Neural crest cell (in vitro differentiated cells): ENCODE measurements around the gene RAP1GAP2. TPM values are rescaled to one million over a fixed set of nuclear protein-coding genes. Genes with fewer than 3 reads are reported as not detected.

ENCODE experiments used
- DNase-seq: peaks from one replicate; pipeline ENCODE4 v3.0.0; 2021; ENCODE audit warnings: low read depth, mixed read lengths, low spot score
- H3K27ac Mint-ChIP-seq: one replicate; pipeline ENCODE4 v1.8.0; 2021; ENCODE audit warnings: mild to moderate bottlenecking, mixed read lengths; ENCODE audit not compliant: unreplicated experiment
- H3K27me3 Mint-ChIP-seq: 2 replicates; pipeline ENCODE4 v1.8.0; 2021; ENCODE audit warnings: low read depth, mild to moderate bottlenecking, mixed read lengths
- H3K36me3 Mint-ChIP-seq: 2 replicates; pipeline ENCODE4 v1.8.0; 2021; ENCODE audit warnings: low read depth, mild to moderate bottlenecking, mixed read lengths
- H3K4me1 Mint-ChIP-seq: 2 replicates; pipeline ENCODE4 v1.8.0; 2021; ENCODE audit warnings: mixed read lengths
- H3K4me3 Mint-ChIP-seq: one replicate; pipeline ENCODE4 v1.8.0; 2021; ENCODE audit warnings: mild to moderate bottlenecking, mixed read lengths
- H3K9me3 Mint-ChIP-seq: 2 replicates; pipeline ENCODE4 v1.8.0; 2021; ENCODE audit warnings: mixed read lengths
- total RNA-seq: library from RNA; stranded (reverse); gene quantifications from 2 replicates; pipeline ENCODE4 v1.2.1, GENCODE V29; 2021
- TF ChIP-seq, protein P1 (sequence below): fragments of 200-600 bp; sonication (generic); conservative IDR thresholded peaks from 2 replicates; pipeline ENCODE4 v1.5.0; 2021; ENCODE audit warnings: antibody characterized with exemption, mild to moderate bottlenecking

Gene RAP1GAP2
- total RNA-seq, 1 donor from 2014 or later = 1.0 TPM

DNA sequence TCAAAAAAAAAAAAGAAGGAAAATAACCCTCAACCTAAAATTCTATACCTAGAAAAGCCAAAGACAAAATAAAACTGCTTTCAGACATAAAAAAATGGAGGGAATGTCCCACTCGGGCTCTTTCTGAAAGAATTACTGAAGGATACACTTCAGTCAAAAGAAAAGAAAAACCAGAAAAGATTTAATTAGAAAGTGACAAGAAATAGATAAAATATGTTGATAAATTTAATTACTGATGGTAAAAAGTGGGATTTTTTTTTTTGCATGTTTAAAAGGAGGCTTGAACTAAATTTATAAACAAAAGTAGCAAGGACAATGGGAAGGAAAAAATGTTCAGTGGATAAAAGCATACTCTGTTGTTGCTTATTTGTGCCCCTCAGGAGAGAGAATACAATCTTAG, 178.1 kb downstream of the RAP1GAP2 start:
- DNase-seq = no peak

GRCh38 chr17:2975469-2975958, 179.3 kb downstream of the RAP1GAP2 start:
- TF ChIP-seq, protein P1, sequence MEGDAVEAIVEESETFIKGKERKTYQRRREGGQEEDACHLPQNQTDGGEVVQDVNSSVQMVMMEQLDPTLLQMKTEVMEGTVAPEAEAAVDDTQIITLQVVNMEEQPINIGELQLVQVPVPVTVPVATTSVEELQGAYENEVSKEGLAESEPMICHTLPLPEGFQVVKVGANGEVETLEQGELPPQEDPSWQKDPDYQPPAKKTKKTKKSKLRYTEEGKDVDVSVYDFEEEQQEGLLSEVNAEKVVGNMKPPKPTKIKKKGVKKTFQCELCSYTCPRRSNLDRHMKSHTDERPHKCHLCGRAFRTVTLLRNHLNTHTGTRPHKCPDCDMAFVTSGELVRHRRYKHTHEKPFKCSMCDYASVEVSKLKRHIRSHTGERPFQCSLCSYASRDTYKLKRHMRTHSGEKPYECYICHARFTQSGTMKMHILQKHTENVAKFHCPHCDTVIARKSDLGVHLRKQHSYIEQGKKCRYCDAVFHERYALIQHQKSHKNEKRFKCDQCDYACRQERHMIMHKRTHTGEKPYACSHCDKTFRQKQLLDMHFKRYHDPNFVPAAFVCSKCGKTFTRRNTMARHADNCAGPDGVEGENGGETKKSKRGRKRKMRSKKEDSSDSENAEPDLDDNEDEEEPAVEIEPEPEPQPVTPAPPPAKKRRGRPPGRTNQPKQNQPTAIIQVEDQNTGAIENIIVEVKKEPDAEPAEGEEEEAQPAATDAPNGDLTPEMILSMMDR = no peak
- Mint-ChIP-seq H3K9me3 (no peaks in the 10 kb centered on the region), H3K4me3 (no peak overlapping the region), H3K27me3 (peaks cover 13% of the 10 kb centered on the region), H3K27ac (no peak overlapping the region), H3K36me3 (no peaks in the 10 kb centered on the region), H3K4me1 (no peaks in the 10 kb centered on the region)
- DNase-seq = no peak

More for the DNA sequence above, 178.1 kb downstream of the RAP1GAP2 start:
- no peaks in the 10 kb centered on the region for H3K9me3 Mint-ChIP-seq
- H3K4me1 Mint-ChIP-seq = no peaks in the 10 kb centered on the region
- no peak overlapping the region for H3K27ac Mint-ChIP-seq
- TF ChIP-seq, protein P1 = no peak
- H3K36me3 Mint-ChIP-seq = no peaks in the 10 kb centered on the region
- H3K4me3 Mint-ChIP-seq = no peak overlapping the region
- peaks cover 19% of the 10 kb centered on the region for H3K27me3 Mint-ChIP-seq

DNA sequence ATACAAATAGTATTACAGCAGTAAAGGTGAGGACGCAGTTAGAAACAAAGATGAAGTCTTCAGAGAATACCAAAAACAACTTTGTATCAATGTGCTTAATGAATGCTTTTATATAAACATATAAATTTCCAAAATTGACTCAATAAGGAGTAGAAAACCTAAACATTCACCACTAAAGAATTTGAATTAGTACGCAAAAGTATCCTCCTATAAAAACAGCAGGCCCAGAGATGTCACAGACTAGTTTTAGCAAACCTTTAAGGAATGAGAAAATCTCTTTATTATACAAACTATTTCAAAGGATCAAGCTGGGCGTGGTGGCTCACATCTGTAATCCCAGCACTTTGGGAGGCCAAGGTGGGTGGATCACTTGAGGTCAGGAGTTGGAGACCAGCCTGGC, 180.9 kb downstream of the RAP1GAP2 start:
- no peak overlapping the region for H3K27ac Mint-ChIP-seq
- H3K4me3 Mint-ChIP-seq = no peak overlapping the region
- H3K27me3 Mint-ChIP-seq = peaks cover 4% of the 10 kb centered on the region
- H3K36me3 Mint-ChIP-seq = no peaks in the 10 kb centered on the region
- TF ChIP-seq, protein P1 = no peak
- H3K4me1 Mint-ChIP-seq = no peaks in the 10 kb centered on the region
- DNase-seq = no peak
- H3K9me3 Mint-ChIP-seq = no peaks in the 10 kb centered on the region

DNA sequence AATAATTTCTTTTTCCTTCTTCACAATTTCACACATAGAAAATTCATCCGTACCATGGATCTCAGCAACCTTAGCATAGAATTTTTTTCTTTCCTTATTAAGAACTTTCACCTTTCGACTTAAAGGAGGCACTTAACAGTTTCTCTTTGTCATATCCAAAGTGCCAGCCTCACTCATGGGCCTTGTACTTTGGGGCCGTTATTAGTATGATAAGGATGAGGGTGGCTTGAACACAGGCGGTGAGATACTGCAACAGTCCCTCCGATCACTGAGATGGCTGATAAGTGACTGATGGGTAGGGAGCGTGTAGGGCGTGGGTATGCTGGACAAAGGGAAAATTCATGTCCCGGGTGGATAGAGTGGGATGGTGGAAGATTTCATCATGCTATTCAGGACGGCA, 181.9 kb downstream of the RAP1GAP2 start:
- Mint-ChIP-seq H3K9me3 (no peaks in the 10 kb centered on the region), H3K4me1 (no peaks in the 10 kb centered on the region), H3K36me3 (no peaks in the 10 kb centered on the region), H3K4me3 (no peak overlapping the region), H3K27ac (no peak overlapping the region), H3K27me3 (no peaks in the 10 kb centered on the region)
- no peak for DNase-seq
- TF ChIP-seq, protein P1 = no peak

GRCh38 chr17:2978991-2979390, 182.8 kb downstream of the RAP1GAP2 start:
- Mint-ChIP-seq H3K36me3 (no peaks in the 10 kb centered on the region), H3K4me1 (no peaks in the 10 kb centered on the region), H3K9me3 (no peaks in the 10 kb centered on the region), H3K27me3 (no peaks in the 10 kb centered on the region), H3K4me3 (no peak overlapping the region), H3K27ac (no peak overlapping the region)
- DNase-seq = no peak
- TF ChIP-seq, protein P1 = no peak
